Right lobe of liver (tissue), 6 donors: ENCODE data around the gene ANAPC5. TPM values are rescaled to one million over a fixed set of nuclear protein-coding genes. Genes with fewer than 3 reads are reported as not detected.

Experiments
- ATAC-seq, 4 donors: fragments of 200-7000 bp; cut with Tn5 transposase; one replicate each; pipeline ENCODE4 v1.9.1; 2020; ENCODE audit warnings: mild to moderate bottlenecking in 4 of 4, moderate library complexity in 4 of 4
- DNase-seq, 3 donors: peaks; one replicate each; pipeline ENCODE4 v3.0.0-alpha.2; 2020
- H3K27ac ChIP-seq, 3 donors: fragments of 200-600 bp; one replicate each; pipeline ENCODE4 v1.8.0; 2022
- H3K27me3 ChIP-seq, 2 donors: fragments of 200-600 bp; one replicate each; pipeline ENCODE4 v1.8.0; 2022
- H3K36me3 ChIP-seq, 4 donors: fragments of 200-600 bp; sonication (generic) in 1 of 4; one replicate each; pipeline versions ENCODE4 v1.5.1 to v1.8.0; 2017 to 2022; ENCODE audit warnings: control low read depth in 1 of 4
- H3K4me1 ChIP-seq, 4 donors: fragments of 200-600 bp; sonication (generic) in 1 of 4; one replicate each; pipeline versions ENCODE4 v1.5.1 to v1.8.0; 2017 to 2022; ENCODE audit warnings: control low read depth in 1 of 4
- H3K4me3 ChIP-seq, 3 donors: fragments of 200-600 bp; one replicate each; pipeline ENCODE4 v1.8.0; 2022
- H3K9me3 ChIP-seq, 4 donors: fragments of 200-600 bp; sonication (generic) in 1 of 4; one replicate each; pipeline versions ENCODE4 v1.5.1 to v1.8.0; 2017 to 2022; ENCODE audit warnings: control low read depth in 1 of 4
- CTCF ChIP-seq, 4 donors: fragments of 200-600 bp in 3 of 4; fragments of 450-650 bp in 1 of 4; IDR thresholded peaks; one replicate each; pipeline versions ENCODE4 v1.5.1 to v1.8.0; 2016 to 2022; ENCODE audit warnings: antibody characterized with exemption in 4 of 4, mild to moderate bottlenecking in 2 of 4
- POLR2A ChIP-seq: fragments of 450-650 bp; IDR thresholded peaks from one replicate; pipeline ENCODE4 v1.6.1; 2017; ENCODE audit warnings: antibody characterized with exemption, mild to moderate bottlenecking
- WGBS: methylation state at CpG from one replicate; pipeline ENCODE4 v1.1.6; 2018; ENCODE audit warnings: low coverage, low lambda C conversion rate; ENCODE audit not compliant: insufficient coverage; ENCODE audit errors: missing lambda C conversion rate; 5-methylcytosine and 5-hydroxymethylcytosine counted together
- intact Hi-C, 2 donors: fragments of 100-400 bp; cut with DNase I; formaldehyde crosslinking; loops; one replicate each; pipeline versions ENCODE4 v1.11.2 to v1.14.1; 2022
- total RNA-seq, 6 experiments: library from RNA; depleted of rRNA in 2 of 6; stranded (reverse); fragments of >200 nt in 2 of 6; fragmentation: NEBNext Ultra II Directional in 3 of 6; extraction: Animal tissue kit (Norgen Biotek cat#: 25700) in 3 of 6; gene quantifications; one replicate each; pipeline versions ENCODE4 v1.1.0 to v1.2.4, GENCODE V29; 2016 to 2023
- donor health status: DM: no; HTN: yes; CAD: no.
- donor health status: DM: no; HTN: no; CAD: no.
- donor health status: DM: no; HTN: no; CAD: no.
- donor health status: DM: no; HTN: yes; CAD: no.
- donor health status: DM: no; HTN: yes; CAD: no.

The ANAPC5 gene
- total RNA-seq, 6 experiments from 2014 or later = 40.7 to 68.8 (median 49.8) TPM

DNA sequence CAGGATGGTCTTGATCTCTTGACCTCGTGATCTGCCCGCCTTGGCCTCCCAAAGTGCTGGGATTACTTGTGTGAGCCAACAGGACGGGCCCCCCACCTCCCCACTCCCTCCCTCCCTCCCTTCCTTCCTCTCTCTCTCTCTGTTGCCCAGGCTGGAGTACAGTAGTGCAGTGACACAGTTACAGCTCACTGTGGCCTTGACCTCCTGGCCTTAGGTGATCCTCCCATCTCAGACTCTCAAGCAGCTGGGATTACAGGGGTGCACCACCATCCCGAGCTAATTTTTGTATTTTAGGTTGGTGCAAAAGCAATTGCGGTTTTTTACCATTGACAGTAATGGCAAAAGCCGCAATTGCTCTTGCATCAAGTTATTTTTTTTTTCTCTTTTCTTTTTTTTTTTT, 19.2 kb upstream of the ANAPC5 start:
- no peak overlapping the region for H3K4me3 ChIP-seq
- H3K27me3 ChIP-seq = no peaks in the 10 kb centered on the region
- intact Hi-C loops = no loop called here
- TF ChIP-seq POLR2A (no peak), CTCF (IDR thresholded peaks at IDR 0.05) (no peak)
- no peak for ATAC-seq
- H3K27ac ChIP-seq = no peak overlapping the region
- H3K4me1 ChIP-seq = no peaks in the 10 kb centered on the region
- WGBS = 76% methylated on average over 4 of the region's 6 CpGs
- H3K36me3 ChIP-seq = no peaks in the 10 kb centered on the region
- no peaks in the 10 kb centered on the region for H3K9me3 ChIP-seq
- no peak for DNase-seq

DNA sequence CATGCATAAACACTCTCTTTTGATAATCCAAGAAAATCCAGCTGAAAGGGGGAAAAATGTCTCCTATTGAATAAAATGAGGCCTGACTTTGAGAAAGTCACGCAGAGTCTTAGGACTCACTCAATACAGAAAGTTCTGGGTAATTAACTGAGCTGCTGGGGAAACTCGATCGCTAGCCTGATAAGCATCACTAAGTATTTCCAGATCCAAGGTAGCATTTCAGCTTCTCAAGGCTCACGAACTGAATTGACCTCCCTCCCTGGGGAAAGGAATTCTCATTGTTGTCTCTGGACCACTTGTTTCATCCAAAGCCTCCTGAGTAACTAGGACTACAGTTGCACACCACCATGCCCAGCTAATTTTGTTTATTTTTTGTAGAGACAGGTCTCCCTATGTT, 13.8 kb upstream of the ANAPC5 start:
- TF ChIP-seq CTCF (IDR thresholded peaks at IDR 0.05) = no peak
- no peak for TF ChIP-seq POLR2A
- 56% methylated on average over 4 of the region's 4 CpGs for WGBS
- DNase-seq = no peak

GRCh38 chr12:121365416-121366062, 13.3 kb upstream of the ANAPC5 start:
- no peak for DNase-seq
- TF ChIP-seq POLR2A = no peak
- TF ChIP-seq CTCF (IDR thresholded peaks at IDR 0.05) = no peak
- 42% methylated on average over 4 of the region's 5 CpGs for WGBS
- Histone ChIP-seq H3K4me3 (no peak overlapping the region), H3K36me3 (no peaks in the 10 kb centered on the region), H3K4me1 (no peaks in the 10 kb centered on the region), H3K27me3 (no peaks in the 10 kb centered on the region), H3K9me3 (no peaks in the 10 kb centered on the region), H3K27ac (no peak overlapping the region)
- no peak for ATAC-seq
- intact Hi-C loops = no loop called here

More for the DNA sequence above, 13.8 kb upstream of the ANAPC5 start:
- ATAC-seq = no peak
- Histone ChIP-seq H3K27ac (no peak overlapping the region), H3K4me1 (no peaks in the 10 kb centered on the region), H3K9me3 (no peaks in the 10 kb centered on the region), H3K36me3 (no peaks in the 10 kb centered on the region), H3K27me3 (no peaks in the 10 kb centered on the region), H3K4me3 (no peak overlapping the region)
- intact Hi-C loops = no loop called here

GRCh38 chr12:121364683-121365121, 12.5 kb upstream of the ANAPC5 start:
- H3K9me3 ChIP-seq = no peaks in the 10 kb centered on the region
- no peaks in the 10 kb centered on the region for H3K36me3 ChIP-seq
- DNase-seq = no peak
- no peak overlapping the region for H3K4me3 ChIP-seq
- H3K4me1 ChIP-seq = no peaks in the 10 kb centered on the region
- no peak overlapping the region for H3K27ac ChIP-seq
- intact Hi-C loops = no loop called here
- no peak for ATAC-seq
- H3K27me3 ChIP-seq = no peaks in the 10 kb centered on the region
- TF ChIP-seq POLR2A (no peak), CTCF (IDR thresholded peaks at IDR 0.05) (no peak)
- WGBS = 32% methylated on average over 5 of the region's 5 CpGs
